HG03175 (cell line): ENCODE measurements around the gene GRIN3A.

ENCODE experiments used
- ATAC-seq: cut with Tn5 transposase; IDR thresholded peaks from one replicate; pipeline ENCODE4 v1.9.1; 2021; ENCODE audit warnings: mild to moderate bottlenecking, moderate library complexity; ENCODE audit not compliant: unreplicated experiment

Gene GRIN3A

GRCh38 chr9:101533334-101534204, 204.9 kb downstream of the GRIN3A start, which contains the start of gene RNF20:
Gene RNF20 (plus strand): TSS chr9:101533853. CDS start chr9:101535424, 1,571 bp downstream.
- peak; percentile 98 for ATAC-seq

GRCh38 chr9:101530076-101530711, 208.3 kb downstream of the GRIN3A start:
- ATAC-seq = peak; percentile 47

- no peak for ATAC-seq
Observed at GRCh38 chr9:101528015-101528414, 210.4 kb downstream of the GRIN3A start.

- no peak for ATAC-seq
Observed at GRCh38 chr9:101527066-101527465, 211.4 kb downstream of the GRIN3A start.

GRCh38 chr9:101524371-101524770, 214.1 kb downstream of the GRIN3A start:
- no peak for ATAC-seq
